ENCODE measurements around the gene IKBKG. TPM values are rescaled to one million over a fixed set of nuclear protein-coding genes. Genes with fewer than 3 reads are reported as not detected.
"Not testable (repeated sequence)": the region's sequence is repeated elsewhere in the genome, so short reads cannot be mapped to it uniquely, and the experiment has no call there.

Gene IKBKG
- total RNA-seq, 1 donor from 2014 or later: 61.1 TPM

DNA sequence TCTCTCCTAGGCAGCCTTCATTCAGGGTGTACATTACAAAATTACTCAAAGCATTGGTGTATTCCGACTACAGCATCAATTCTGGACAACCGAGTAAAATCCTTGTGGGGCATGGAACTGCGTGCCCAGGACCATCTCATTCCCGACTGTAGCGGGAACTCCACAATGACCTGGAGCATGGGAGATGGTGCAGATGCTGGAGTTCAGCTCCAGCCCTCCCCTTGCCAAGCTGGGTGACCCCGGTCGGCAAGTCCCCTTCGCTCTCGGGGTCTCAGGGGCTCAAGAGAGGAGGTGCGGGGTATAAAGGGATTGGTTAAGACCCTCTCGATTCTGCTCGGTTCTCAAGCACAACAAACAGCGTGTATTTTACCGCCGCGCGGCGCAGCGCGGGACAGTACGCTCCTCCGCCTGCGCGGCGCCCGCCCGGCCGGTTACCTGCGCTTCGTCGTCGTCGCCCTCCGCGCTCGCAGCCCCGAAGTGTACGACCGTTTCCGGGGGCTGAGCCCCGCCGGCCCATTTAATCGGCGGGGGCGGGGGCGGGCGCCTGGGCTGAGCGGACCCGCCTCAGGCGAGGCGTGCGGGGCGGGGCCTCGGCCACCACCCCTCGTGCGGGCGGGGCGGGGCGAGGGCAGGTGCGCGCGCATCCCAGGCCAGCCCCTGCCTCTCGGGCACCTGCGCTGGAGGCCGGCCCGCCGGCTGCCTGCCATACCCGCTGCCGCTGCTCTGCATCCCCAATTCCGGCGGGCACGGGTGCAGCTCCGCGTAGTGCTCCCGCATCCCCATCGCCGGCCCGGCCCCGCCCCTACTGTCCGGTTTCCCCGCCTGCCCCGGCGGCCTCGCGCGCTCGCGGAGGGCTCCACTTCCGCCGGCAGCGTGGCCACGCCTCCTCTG lies 821 bp upstream of the IKBKG start, which contains the start of gene G6PD:
Gene G6PD, minus strand, starts transcription at position 493 of the 891 bp plus-strand sequence. CDS start 691 bp downstream, outside the sequence.
- TF ChIP-seq, protein P1, sequence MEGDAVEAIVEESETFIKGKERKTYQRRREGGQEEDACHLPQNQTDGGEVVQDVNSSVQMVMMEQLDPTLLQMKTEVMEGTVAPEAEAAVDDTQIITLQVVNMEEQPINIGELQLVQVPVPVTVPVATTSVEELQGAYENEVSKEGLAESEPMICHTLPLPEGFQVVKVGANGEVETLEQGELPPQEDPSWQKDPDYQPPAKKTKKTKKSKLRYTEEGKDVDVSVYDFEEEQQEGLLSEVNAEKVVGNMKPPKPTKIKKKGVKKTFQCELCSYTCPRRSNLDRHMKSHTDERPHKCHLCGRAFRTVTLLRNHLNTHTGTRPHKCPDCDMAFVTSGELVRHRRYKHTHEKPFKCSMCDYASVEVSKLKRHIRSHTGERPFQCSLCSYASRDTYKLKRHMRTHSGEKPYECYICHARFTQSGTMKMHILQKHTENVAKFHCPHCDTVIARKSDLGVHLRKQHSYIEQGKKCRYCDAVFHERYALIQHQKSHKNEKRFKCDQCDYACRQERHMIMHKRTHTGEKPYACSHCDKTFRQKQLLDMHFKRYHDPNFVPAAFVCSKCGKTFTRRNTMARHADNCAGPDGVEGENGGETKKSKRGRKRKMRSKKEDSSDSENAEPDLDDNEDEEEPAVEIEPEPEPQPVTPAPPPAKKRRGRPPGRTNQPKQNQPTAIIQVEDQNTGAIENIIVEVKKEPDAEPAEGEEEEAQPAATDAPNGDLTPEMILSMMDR (IDR thresholded peaks at IDR 0.05): no peak
- H3K4me3 Mint-ChIP-seq: peak within 1 kb of the TSS; percentile 86
- DNase-seq (peak; percentile 83), ATAC-seq (ENCODE audit: low read depth) (peak; percentile 68)
- peaks cover 21% of the 10 kb centered on the region for H3K36me3 Mint-ChIP-seq (ENCODE audit: low read depth)
- H3K4me1 Mint-ChIP-seq: peaks cover 52% of the 10 kb centered on the region
- peak within 1 kb of the TSS; percentile 95 for H3K27ac Mint-ChIP-seq
- no peaks in the 10 kb centered on the region for H3K9me3 Mint-ChIP-seq
- intact Hi-C loops (cut with micrococcal nuclease): loop anchor here (1.0 kb wide), 3 partner anchors 30 to 216 kb away; partner anchors contain the start of genes DKC1 and FAM3A
- H3K27me3 Mint-ChIP-seq: no peaks in the 10 kb centered on the region
- POLR2A ChIA-PET: interaction anchor here (0.7 to 2.0 kb wide), 12 partner anchors 135 to 752 kb away, joined by 3 to 13 read pairs (median 4); partner anchors contain the start of genes DKC1, IDH3G, RPL10 and SSR4
- CTCF ChIA-PET: no interaction called here

DNA sequence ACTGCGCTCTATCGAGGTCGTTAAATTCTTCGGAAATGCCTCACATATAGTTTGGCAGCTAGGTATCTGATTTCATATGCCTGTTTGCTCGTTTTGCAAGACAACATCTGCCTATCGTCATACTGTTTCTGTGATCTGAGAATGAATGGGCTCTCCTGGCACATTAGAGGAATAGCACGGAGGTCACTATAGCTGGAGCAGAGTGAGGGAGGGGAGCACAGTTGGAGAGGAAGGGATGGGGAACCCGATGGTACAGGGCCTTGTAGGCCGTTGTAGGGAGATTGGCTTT lies 552 bp downstream of the IKBKG start:
- DNase-seq (no peak), ATAC-seq (ENCODE audit: low read depth) (no peak)
- ChIA-PET POLR2A (interaction anchor here (0.7 to 2.0 kb wide), 13 partner anchors 57 to 624 kb away, joined by 3 to 13 read pairs (median 4); partner anchors contain the start of genes DKC1, FAM50A, RPL10 and SLC10A3), CTCF (no interaction called here)
- intact Hi-C loops (cut with micrococcal nuclease): no loop called here
- peak overlapping the region; percentile 95 for H3K27ac Mint-ChIP-seq
- TF ChIP-seq, protein P1 (IDR thresholded peaks at IDR 0.05): no peak
- H3K4me1 Mint-ChIP-seq: peaks cover 40% of the 10 kb centered on the region
- H3K9me3 Mint-ChIP-seq: no peaks in the 10 kb centered on the region
- H3K4me3 Mint-ChIP-seq: peak overlapping the region; percentile 86
- no peaks in the 10 kb centered on the region for H3K27me3 Mint-ChIP-seq
- H3K36me3 Mint-ChIP-seq (ENCODE audit: low read depth): peaks cover 28% of the 10 kb centered on the region

DNA sequence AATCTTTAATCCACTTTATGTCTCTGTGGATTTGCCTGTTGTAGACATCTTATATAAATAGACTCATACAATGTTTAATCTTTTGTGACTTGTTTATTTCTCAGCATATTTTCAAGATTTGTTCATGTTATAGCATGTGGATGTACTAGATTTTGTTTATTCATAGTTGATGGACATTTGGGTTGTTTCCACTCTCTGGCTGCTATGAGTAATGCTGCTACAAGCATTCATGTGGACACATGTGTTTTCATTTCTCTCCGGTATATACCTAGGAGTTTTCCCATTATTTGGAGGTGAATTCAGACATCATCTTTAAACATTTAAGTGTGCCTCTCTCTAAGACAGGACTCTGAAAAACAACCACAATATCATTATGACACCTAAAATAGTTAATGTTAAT lies 2.3 kb downstream of the IKBKG start:
- H3K36me3 Mint-ChIP-seq (ENCODE audit: low read depth): peaks cover 38% of the 10 kb centered on the region
- intact Hi-C loops (cut with micrococcal nuclease): no loop called here
- H3K27me3 Mint-ChIP-seq: no peaks in the 10 kb centered on the region
- POLR2A ChIA-PET: no interaction called here
- H3K4me1 Mint-ChIP-seq: peaks cover 33% of the 10 kb centered on the region
- TF ChIP-seq, protein P1 (IDR thresholded peaks at IDR 0.05): no peak
- H3K27ac Mint-ChIP-seq: no peak overlapping the region
- H3K9me3 Mint-ChIP-seq: no peaks in the 10 kb centered on the region
- ATAC-seq (ENCODE audit: low read depth) (no peak), DNase-seq (no peak)
- CTCF ChIA-PET: no interaction called here
- peak overlapping the region; percentile 38 for H3K4me3 Mint-ChIP-seq

DNA sequence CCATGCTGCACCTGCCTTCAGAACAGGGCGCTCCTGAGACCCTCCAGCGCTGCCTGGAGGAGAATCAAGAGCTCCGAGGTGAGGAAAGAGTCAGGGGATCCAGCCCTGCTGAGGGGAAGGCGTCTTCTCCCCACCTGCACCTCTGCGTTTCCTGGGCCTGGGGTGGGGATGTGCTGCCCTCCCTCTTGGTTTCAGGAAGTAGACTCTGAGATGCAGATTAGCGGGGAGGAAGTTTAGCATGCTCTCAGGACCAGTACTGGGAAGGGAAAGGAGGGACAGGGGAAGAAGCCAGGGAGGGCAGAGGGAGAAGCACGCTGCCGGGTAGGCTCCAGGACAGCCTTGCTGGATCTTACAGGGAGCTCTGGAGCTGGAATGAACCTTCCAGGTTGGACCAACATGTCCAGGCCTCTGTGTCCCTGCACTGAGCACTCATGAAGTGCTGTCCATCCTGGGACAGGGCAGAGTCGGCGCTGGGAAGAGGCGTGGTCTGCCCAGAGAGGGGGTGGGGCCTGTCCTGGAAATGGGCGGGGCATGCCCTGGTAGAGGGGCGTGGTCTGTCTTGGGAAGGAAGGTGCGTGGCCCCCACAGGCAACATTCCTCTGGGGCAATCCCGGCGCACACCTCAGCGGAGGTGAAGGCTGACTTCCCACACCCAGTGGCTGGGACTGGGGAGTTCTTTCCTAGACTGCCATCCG lies 4.8 kb downstream of the IKBKG start:
- POLR2A ChIA-PET: not testable (repeated sequence)

DNA sequence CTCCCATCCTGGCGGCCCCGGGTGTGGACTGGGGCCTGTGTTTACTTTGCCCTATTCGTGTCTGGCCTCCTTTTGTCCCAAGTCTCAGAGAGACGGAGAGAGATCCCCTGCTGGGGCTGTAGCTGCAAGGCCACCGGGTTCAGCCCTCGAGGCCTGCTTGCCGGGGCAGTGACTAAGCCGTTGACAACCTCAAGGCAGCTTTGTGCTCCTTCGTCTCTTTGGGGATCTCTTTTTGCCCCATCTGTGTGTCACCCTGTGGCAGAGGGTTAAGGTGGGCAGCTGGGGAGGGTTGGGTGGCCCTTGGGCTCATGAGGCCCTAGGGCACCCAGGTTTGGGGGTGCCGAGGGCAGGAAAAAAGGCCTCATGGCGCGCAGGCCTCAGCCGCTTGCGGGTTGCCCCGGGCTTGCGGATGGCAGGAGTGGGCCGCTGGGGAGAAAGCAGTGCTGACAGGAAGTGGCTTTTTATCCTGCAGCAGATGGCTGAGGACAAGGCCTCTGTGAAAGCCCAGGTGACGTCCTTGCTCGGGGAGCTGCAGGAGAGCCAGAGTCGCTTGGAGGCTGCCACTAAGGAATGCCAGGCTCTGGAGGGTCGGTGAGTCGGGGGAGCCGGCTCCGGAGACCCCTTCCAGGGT lies 10.8 kb downstream of the IKBKG start:
- CTCF ChIA-PET, H3K27ac Mint-ChIP-seq: not testable (repeated sequence)

More for the DNA sequence above, 4.8 kb downstream of the IKBKG start:
- CTCF ChIA-PET; H3K27me3 Mint-ChIP-seq; H3K27ac Mint-ChIP-seq; H3K9me3 Mint-ChIP-seq; ATAC-seq (ENCODE audit: low read depth); intact Hi-C loops (cut with micrococcal nuclease); H3K4me3 Mint-ChIP-seq; DNase-seq: not testable (repeated sequence)
- Mint-ChIP-seq H3K4me1 (peaks cover 19% of the 10 kb centered on the region), H3K36me3 (ENCODE audit: low read depth) (peaks cover 40% of the 10 kb centered on the region)

DNA sequence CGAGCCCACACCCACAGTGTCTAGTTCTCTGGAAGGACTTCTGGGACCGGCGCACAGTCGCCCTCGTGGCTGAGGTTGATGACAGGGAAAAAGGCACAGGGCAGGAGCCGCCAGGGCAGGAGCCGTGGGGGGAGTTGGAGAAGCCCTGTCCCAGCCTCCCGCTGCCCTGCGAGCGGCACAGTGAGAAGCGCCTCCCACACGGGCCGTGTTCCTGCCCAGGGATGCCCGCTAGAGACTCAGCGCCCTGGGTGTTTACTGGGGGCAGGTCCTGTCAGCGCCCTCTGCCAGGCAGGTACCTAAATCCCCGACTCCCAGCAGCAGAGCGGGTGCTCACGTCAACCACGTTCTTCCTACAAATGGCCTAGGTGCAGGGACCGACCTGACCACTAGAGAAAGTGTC lies 11.5 kb downstream of the IKBKG start:
- H3K9me3 Mint-ChIP-seq; CTCF ChIA-PET; H3K27ac Mint-ChIP-seq; DNase-seq; ATAC-seq (ENCODE audit: low read depth); H3K27me3 Mint-ChIP-seq; intact Hi-C loops (cut with micrococcal nuclease); POLR2A ChIA-PET; H3K4me3 Mint-ChIP-seq; H3K4me1 Mint-ChIP-seq: not testable (repeated sequence)
- peaks cover 15% of the 10 kb centered on the region for H3K36me3 Mint-ChIP-seq (ENCODE audit: low read depth)

More for the DNA sequence above, 10.8 kb downstream of the IKBKG start:
- DNase-seq; POLR2A ChIA-PET; H3K9me3 Mint-ChIP-seq; H3K4me1 Mint-ChIP-seq; intact Hi-C loops (cut with micrococcal nuclease); ATAC-seq (ENCODE audit: low read depth); H3K27me3 Mint-ChIP-seq; H3K4me3 Mint-ChIP-seq: not testable (repeated sequence)
- peaks cover 17% of the 10 kb centered on the region for H3K36me3 Mint-ChIP-seq (ENCODE audit: low read depth)

DNA sequence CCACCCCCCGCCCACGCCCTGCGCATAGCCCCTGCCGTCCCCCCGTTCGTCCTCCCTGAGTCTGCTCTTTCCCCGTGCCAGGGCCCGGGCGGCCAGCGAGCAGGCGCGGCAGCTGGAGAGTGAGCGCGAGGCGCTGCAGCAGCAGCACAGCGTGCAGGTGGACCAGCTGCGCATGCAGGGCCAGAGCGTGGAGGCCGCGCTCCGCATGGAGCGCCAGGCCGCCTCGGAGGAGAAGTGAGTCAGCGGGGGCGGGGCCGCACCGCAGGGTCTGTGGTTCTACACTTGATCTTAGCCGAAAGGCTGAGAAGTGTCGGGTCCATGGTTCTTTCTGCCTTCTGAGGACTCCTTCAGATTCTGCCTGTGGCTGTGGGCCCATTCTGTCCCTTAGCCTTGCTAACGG lies 12.9 kb downstream of the IKBKG start:
- H3K27me3 Mint-ChIP-seq; DNase-seq; H3K4me1 Mint-ChIP-seq; CTCF ChIA-PET; ATAC-seq (ENCODE audit: low read depth); intact Hi-C loops (cut with micrococcal nuclease); H3K9me3 Mint-ChIP-seq; H3K36me3 Mint-ChIP-seq (ENCODE audit: low read depth); H3K27ac Mint-ChIP-seq; POLR2A ChIA-PET; H3K4me3 Mint-ChIP-seq: not testable (repeated sequence)

DNA sequence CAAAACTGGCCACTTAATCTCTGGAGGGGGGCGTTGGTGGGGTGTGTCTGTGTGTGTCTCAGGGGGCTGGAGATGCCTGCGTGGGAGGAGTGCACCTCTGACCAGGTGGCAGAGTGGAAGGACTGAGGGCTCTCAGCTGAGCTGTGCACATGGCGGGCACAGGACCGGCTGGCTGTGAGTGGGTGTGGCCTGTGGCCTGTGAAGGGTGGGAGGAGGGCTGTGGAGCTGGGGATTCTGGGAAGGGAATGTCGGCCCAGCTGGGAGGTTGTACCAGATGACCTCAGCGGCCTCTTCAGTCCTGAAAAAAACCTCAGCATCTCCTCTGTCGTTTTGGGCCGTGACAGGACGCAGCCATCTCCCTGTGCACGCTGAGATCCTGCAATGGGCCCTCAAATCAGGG lies 14.9 kb downstream of the IKBKG start:
- H3K36me3 Mint-ChIP-seq (ENCODE audit: low read depth); H3K27me3 Mint-ChIP-seq; H3K4me3 Mint-ChIP-seq; POLR2A ChIA-PET; DNase-seq; CTCF ChIA-PET; intact Hi-C loops (cut with micrococcal nuclease); H3K4me1 Mint-ChIP-seq; ATAC-seq (ENCODE audit: low read depth); H3K27ac Mint-ChIP-seq; H3K9me3 Mint-ChIP-seq: not testable (repeated sequence)

DNA sequence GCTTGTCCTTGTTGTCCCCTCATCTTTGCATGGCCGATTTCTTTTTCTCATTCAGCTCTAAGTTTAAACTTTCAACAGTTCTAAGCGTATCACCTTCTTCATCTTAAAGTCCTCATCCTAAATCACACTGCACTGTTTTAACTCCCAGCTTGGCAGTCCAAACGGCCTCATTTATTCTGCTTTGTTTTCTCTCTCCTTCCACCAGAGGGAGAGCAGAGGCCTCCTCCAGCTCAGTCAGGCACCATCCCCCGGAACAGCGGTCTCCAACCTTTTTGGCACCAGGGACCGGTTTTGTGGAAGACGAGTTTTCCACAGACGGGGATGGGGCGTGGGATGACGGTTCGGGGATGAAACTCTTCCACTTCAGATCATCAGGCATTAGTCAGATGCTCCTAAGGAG lies 22.9 kb downstream of the IKBKG start:
- intact Hi-C loops (cut with micrococcal nuclease); H3K27me3 Mint-ChIP-seq; ATAC-seq (ENCODE audit: low read depth); H3K4me3 Mint-ChIP-seq; POLR2A ChIA-PET; H3K27ac Mint-ChIP-seq; CTCF ChIA-PET; H3K4me1 Mint-ChIP-seq; DNase-seq; H3K9me3 Mint-ChIP-seq; H3K36me3 Mint-ChIP-seq (ENCODE audit: low read depth): not testable (repeated sequence)
